HepG2 (cell line): Measurements from ENCODE around the gene NKD1. TPM values are rescaled to one million over a fixed set of nuclear protein-coding genes. Genes with fewer than 3 reads are reported as not detected.

Source experiments
- AGO2 ChIP-seq: fragments of 200-400 bp; formaldehyde crosslinking; optimal IDR thresholded peaks from 2 replicates; pipeline ENCODE3; 2017; ENCODE audit warnings: mild to moderate bottlenecking, low read depth, low read length, moderate library complexity
- HOXA5 ChIP-seq: sonication (generic); formaldehyde crosslinking; IDR thresholded peaks from 2 replicates; pipeline ENCODE4 v1.4.0; 2020; ENCODE audit warnings: missing genetic modification reagents
- KDM4B ChIP-seq: sonication (generic); formaldehyde crosslinking; IDR thresholded peaks from 2 replicates; pipeline ENCODE4 v1.4.0; 2020; ENCODE audit warnings: missing genetic modification reagents
- NR0B2 ChIP-seq: sonication (generic); formaldehyde crosslinking; IDR thresholded peaks from 2 replicates; pipeline ENCODE4 v1.4.0; 2020; ENCODE audit warnings: mild to moderate bottlenecking, missing genetic modification reagents
- PTBP1 ChIP-seq: fragments of 200-400 bp; formaldehyde crosslinking; IDR thresholded peaks from 2 replicates; pipeline ENCODE4 v1.6.1; 2018; ENCODE audit warnings: low read length, low read depth; ENCODE audit not compliant: poor library complexity, severe bottlenecking
- RXRA ChIP-seq: sonication (generic); formaldehyde crosslinking; IDR thresholded peaks from 2 replicates; pipeline ENCODE4 v1.5.1; 2020; ENCODE audit warnings: missing genetic modification reagents
- SP1 ChIP-seq, 2 experiments: fragments of 450-650 bp in 1 of 2; sonication (generic) in 1 of 2; formaldehyde crosslinking in 1 of 2; IDR thresholded peaks; 2 replicates each; pipeline versions ENCODE4 v1.4.0 to v1.6.1; 2016 to 2020; ENCODE audit warnings: missing genetic modification reagents in 1 of 2
- SP2 ChIP-seq: sonication (generic); formaldehyde crosslinking; IDR thresholded peaks from 2 replicates; pipeline ENCODE4 v1.5.1; 2020; ENCODE audit warnings: mild to moderate bottlenecking, missing genetic modification reagents
- ZBTB14 ChIP-seq: sonication (generic); formaldehyde crosslinking; IDR thresholded peaks from 2 replicates; pipeline ENCODE4 v1.4.0; 2020; ENCODE audit warnings: missing genetic modification reagents
- ZBTB2 ChIP-seq: sonication (generic); formaldehyde crosslinking; IDR thresholded peaks from 2 replicates; pipeline ENCODE4 v1.8.0; 2022; ENCODE audit warnings: low read depth, missing genetic modification reagents
- ZBTB38 ChIP-seq: sonication (generic); formaldehyde crosslinking; IDR thresholded peaks from 2 replicates; pipeline ENCODE4 v1.5.1; 2020; ENCODE audit warnings: mild to moderate bottlenecking, missing genetic modification reagents
- ZKSCAN1 ChIP-seq: fragments of 150-350 bp; IDR thresholded peaks from 2 replicates; pipeline ENCODE4 v1.6.1; 2014; ENCODE audit warnings: low read length
- ZNF17 ChIP-seq: sonication (generic); formaldehyde crosslinking; IDR thresholded peaks from 2 replicates; pipeline ENCODE4 v1.5.0; 2020; ENCODE audit warnings: mild to moderate bottlenecking, missing genetic modification reagents
- ZNF431 ChIP-seq: sonication (generic); formaldehyde crosslinking; IDR thresholded peaks from 2 replicates; pipeline ENCODE4 v1.9.0; 2022; ENCODE audit warnings: missing genetic modification reagents, low read depth, mild to moderate bottlenecking, borderline replicate concordance
- ZNF556 ChIP-seq: sonication (generic); formaldehyde crosslinking; IDR thresholded peaks from 2 replicates; pipeline ENCODE4 v1.4.0; 2020; ENCODE audit warnings: mild to moderate bottlenecking, missing genetic modification reagents, borderline replicate concordance
- ZNF576 ChIP-seq: sonication (generic); formaldehyde crosslinking; IDR thresholded peaks from 2 replicates; pipeline ENCODE4 v1.4.0; 2020; ENCODE audit warnings: mild to moderate bottlenecking, missing genetic modification reagents
- ZNF646 ChIP-seq: sonication (generic); formaldehyde crosslinking; IDR thresholded peaks from 2 replicates; pipeline ENCODE4 v1.9.0; 2021; ENCODE audit warnings: mild to moderate bottlenecking, missing genetic modification reagents
- ZNF792 ChIP-seq: IDR thresholded peaks from 2 replicates; pipeline ENCODE4 v1.6.1; 2016
- ZSCAN29 ChIP-seq: sonication (generic); formaldehyde crosslinking; conservative IDR thresholded peaks from 2 replicates; pipeline ENCODE4 v1.4.0; 2020; ENCODE audit warnings: mild to moderate bottlenecking, missing genetic modification reagents
- polyA plus RNA-seq, 8 experiments: library from polyadenylated mRNA; depleted of rRNA in 3 of 8; stranded (reverse) in 7 of 8; unstranded in 1 of 8; fragments of >200 nt; fragmentation: Illumina TruSeq in 4 of 8; extraction: Trizol in 4 of 8; gene quantifications; 2 replicates each; pipeline versions ENCODE4 v1.2.1 to v1.2.3, GENCODE V29; 2011 to 2016; ENCODE audit warnings: low read depth in 4 of 8, missing spikeins in 1 of 8, mixed read lengths in 1 of 8; ENCODE audit not compliant: insufficient read depth in 1 of 8
- total RNA-seq, 5 experiments: library from RNA; depleted of rRNA; stranded (reverse); fragments of >200 nt; fragmentation: Illumina TruSeq; extraction: Trizol; gene quantifications; 2 replicates each; pipeline ENCODE4 v1.2.3, GENCODE V29; 2016; ENCODE audit warnings: low read depth in 1 of 5

The NKD1 gene
- total and polyA plus RNA-seq, 2 of the 13 experiments (the other 11 are each of a cell fraction or from before 2014, with no cell fraction given) = 70.4 to 121 TPM

- TF ChIP-seq ZNF646 (no peak), HOXA5 (CRISPR knock-in tag) (no peak), ZKSCAN1 (peak; percentile 90), ZNF17 (CRISPR knock-in tag) (no peak), NR0B2 (CRISPR knock-in tag) (0 out of 2 replicates have a peak, but pooled peaks have one; percentile 6), SP1 (IDR thresholded peaks at IDR 0.05) (no peak), SP1 (CRISPR knock-in tag; IDR thresholded peaks at IDR 0.05) (no peak), AGO2 (peak; percentile 65), RXRA (0 out of 2 replicates have a peak, but pooled peaks have one; percentile 16), ZBTB2 (CRISPR knock-in tag) (no peak), ZNF556 (no peak), ZNF576 (CRISPR knock-in tag) (no peak), ZNF792 (CRISPR knock-in tag) (no peak), SP2 (CRISPR knock-in tag) (no peak), KDM4B (CRISPR knock-in tag) (no peak), ZSCAN29 (CRISPR knock-in tag) (no peak), ZBTB14 (CRISPR knock-in tag) (no peak), PTBP1 (no peak), ZNF431 (CRISPR knock-in tag) (no peak), ZBTB38 (CRISPR knock-in tag) (peak; percentile 81; the same call in 1 of the 2 replicates)
Measured at GRCh38 chr16:50539822-50540710, 8.1 kb upstream of the NKD1 start (continued).
